ENCODE data around the gene JAKMIP2. TPM values are rescaled to one million over a fixed set of nuclear protein-coding genes. Genes with fewer than 3 reads are reported as not detected.

JAKMIP2 gene
- total RNA-seq, 2 donors from 2014 or later = 2.4 to 4.3 TPM

DNA sequence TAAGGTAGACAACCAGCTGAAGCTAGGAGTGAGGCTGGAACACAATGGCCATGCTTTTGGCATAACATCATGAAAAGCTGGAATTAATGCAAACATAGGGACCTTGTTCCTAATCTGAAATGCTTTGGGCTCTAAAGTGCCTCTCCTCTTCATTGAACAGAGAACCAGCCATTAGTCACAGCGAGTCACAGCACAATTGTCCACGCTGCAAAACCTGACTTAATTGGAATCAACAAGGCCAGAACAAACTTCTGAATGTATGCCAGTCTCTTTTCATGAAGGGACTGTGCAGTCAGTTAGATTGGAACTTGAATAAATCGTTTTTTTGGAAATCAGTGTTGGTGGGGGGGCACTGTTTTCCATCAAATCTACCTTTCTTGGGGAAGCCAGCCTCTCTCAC is 96.5 kb downstream of the JAKMIP2 start:
- no peaks in the 10 kb centered on the region for H3K9me3 Mint-ChIP-seq
- no peak for ATAC-seq (replicated peaks)
- no peak overlapping the region for H3K27ac Mint-ChIP-seq
- no peak overlapping the region for H3K4me3 Mint-ChIP-seq
- no peaks in the 10 kb centered on the region for H3K36me3 Mint-ChIP-seq (ENCODE audit: low read depth)
- H3K27me3 Mint-ChIP-seq = no peaks in the 10 kb centered on the region
- H3K4me1 Mint-ChIP-seq = no peaks in the 10 kb centered on the region

DNA sequence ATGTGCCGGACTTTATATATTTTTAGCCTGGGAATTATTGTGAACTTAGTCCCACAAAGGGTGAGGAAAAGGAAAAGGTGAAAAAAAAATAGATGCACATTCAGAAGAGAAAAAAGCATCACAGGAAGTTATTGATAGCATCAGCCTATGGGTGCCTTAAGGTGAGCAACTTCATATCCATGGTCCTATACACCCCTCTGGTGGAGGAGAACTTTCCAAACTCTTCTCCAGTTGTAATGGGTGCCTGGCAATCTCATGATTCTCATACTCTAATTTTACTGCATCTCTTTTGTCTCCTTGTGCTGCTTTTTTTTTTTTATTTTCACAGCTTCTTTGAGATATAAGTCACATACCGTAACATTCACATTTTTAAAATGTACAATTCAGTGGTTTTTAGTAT is 107.4 kb downstream of the JAKMIP2 start:
- no peaks in the 10 kb centered on the region for H3K4me1 Mint-ChIP-seq
- ATAC-seq (replicated peaks) = no peak
- H3K36me3 Mint-ChIP-seq (ENCODE audit: low read depth) = peaks cover 12% of the 10 kb centered on the region
- H3K27me3 Mint-ChIP-seq = no peaks in the 10 kb centered on the region
- H3K9me3 Mint-ChIP-seq = no peaks in the 10 kb centered on the region
- no peak overlapping the region for H3K27ac Mint-ChIP-seq
- H3K4me3 Mint-ChIP-seq = no peak overlapping the region

DNA sequence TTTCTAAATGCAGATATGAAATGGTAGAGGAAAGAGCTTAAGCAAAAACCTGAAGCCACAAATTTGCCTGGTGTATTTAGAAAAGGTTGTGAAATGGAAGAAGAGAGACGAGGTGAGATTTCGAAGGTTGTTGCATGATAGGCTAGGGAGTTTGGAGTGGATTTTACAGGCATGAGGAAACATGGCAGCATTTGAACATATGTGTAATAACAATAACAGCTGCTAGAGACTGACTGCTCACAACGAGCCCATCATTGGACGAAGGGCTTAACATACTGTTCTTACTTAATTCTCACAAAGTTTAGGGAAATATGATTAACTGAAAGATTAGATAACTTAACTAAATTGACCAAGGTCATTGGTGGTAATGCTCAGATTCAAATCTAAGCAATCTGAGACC is 108.1 kb downstream of the JAKMIP2 start:
- no peaks in the 10 kb centered on the region for H3K27me3 Mint-ChIP-seq
- no peak for ATAC-seq (replicated peaks)
- H3K27ac Mint-ChIP-seq = no peak overlapping the region
- peaks cover 12% of the 10 kb centered on the region for H3K36me3 Mint-ChIP-seq (ENCODE audit: low read depth)
- H3K4me3 Mint-ChIP-seq = no peak overlapping the region
- H3K9me3 Mint-ChIP-seq = no peaks in the 10 kb centered on the region
- no peaks in the 10 kb centered on the region for H3K4me1 Mint-ChIP-seq

GRCh38 chr5:147673791-147674190 is 108.7 kb downstream of the JAKMIP2 start:
- Mint-ChIP-seq H3K27me3 (no peaks in the 10 kb centered on the region), H3K36me3 (ENCODE audit: low read depth) (peaks cover 12% of the 10 kb centered on the region), H3K4me3 (no peak overlapping the region), H3K4me1 (no peaks in the 10 kb centered on the region), H3K9me3 (no peaks in the 10 kb centered on the region), H3K27ac (no peak overlapping the region)
- no peak for ATAC-seq (replicated peaks)

GRCh38 chr5:147673266-147673665 is 109.3 kb downstream of the JAKMIP2 start:
- no peaks in the 10 kb centered on the region for H3K27me3 Mint-ChIP-seq
- H3K4me1 Mint-ChIP-seq = no peaks in the 10 kb centered on the region
- H3K9me3 Mint-ChIP-seq = no peaks in the 10 kb centered on the region
- peaks cover 12% of the 10 kb centered on the region for H3K36me3 Mint-ChIP-seq (ENCODE audit: low read depth)
- no peak for ATAC-seq (replicated peaks)
- no peak overlapping the region for H3K27ac Mint-ChIP-seq
- H3K4me3 Mint-ChIP-seq = no peak overlapping the region

DNA sequence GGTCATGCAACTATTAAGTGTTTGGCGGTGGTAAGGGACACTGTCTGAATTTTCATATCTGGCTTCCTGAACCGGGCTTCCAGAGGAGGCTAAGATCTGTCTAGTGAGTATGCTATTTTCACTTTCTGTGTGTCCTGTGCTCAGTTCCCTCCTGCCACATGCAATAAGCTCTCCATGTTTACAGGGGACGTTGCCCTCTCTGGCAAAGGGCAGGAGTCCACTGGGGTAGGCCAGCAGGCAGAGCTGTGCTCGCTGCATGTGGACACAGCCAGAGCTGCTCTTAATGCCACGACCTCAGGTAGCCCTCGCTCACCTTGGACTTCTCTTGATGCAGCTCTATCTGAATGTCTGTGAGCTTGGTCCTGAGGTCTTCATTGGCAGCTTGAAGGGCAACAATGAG is 111.2 kb downstream of the JAKMIP2 start:
- Mint-ChIP-seq H3K4me1 (no peaks in the 10 kb centered on the region), H3K9me3 (no peaks in the 10 kb centered on the region), H3K36me3 (ENCODE audit: low read depth) (peaks cover 12% of the 10 kb centered on the region), H3K27ac (no peak overlapping the region), H3K4me3 (no peak overlapping the region), H3K27me3 (no peaks in the 10 kb centered on the region)
- ATAC-seq (replicated peaks) = no peak

DNA sequence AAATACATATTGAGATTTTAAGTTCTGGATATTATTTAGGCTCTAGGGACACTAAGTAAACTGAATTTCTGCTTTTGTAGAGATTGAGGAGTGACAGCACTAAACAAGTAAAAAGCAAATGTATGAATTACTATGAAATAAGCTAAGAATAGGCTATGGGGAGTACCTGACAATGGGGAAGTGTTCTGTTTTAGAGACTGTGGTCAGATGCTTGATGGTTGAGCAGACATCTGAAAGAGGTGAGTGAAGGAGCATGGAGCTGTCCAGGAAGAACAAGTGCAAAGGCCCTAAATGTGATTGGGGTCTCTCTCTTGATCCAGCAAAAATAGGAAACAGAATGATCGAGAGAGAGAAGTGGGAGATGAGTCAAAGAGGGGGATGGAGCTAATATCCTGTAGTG is 111.7 kb downstream of the JAKMIP2 start:
- Mint-ChIP-seq H3K4me3 (no peak overlapping the region), H3K4me1 (no peaks in the 10 kb centered on the region), H3K9me3 (no peaks in the 10 kb centered on the region), H3K27ac (no peak overlapping the region), H3K36me3 (ENCODE audit: low read depth) (peaks cover 12% of the 10 kb centered on the region), H3K27me3 (no peaks in the 10 kb centered on the region)
- ATAC-seq (replicated peaks) = no peak

DNA sequence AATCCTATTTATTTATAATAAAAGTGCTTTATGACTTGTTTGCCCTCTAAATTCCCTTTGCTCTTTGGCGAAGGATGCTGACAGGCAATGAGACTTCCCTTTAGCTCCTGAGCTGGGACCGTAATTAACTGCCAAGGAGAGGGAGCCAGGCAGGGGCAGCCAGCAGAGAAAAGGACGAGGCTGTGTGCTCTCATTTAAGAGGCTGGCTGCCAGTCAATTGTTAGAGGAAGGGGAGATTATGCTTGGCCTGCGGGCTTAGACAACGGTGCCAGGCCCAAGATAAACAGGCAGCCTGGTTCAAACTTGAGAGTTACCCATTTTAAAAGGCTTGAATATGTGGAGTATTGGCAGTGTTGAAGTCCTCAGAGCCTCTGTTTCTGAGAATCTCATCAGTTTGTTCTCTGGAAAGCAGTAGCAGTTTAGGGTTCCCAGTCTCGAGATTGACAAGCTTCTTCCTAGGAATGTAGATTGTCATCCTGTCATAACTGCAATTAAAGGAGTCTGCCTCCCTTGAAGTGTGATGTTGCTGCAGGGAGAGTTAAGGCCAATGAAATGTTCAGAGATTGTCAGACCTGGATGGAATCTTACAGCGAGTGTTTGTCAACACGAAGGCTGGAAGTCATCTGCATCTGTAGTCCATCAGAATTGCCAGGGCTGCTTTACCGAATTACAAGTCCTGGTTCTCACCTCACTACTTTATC is 113.2 kb downstream of the JAKMIP2 start:
- Mint-ChIP-seq H3K4me1 (no peaks in the 10 kb centered on the region), H3K4me3 (no peak overlapping the region), H3K36me3 (ENCODE audit: low read depth) (peaks cover 12% of the 10 kb centered on the region), H3K27ac (no peak overlapping the region), H3K9me3 (no peaks in the 10 kb centered on the region), H3K27me3 (no peaks in the 10 kb centered on the region)
- ATAC-seq (replicated peaks) = no peak

DNA sequence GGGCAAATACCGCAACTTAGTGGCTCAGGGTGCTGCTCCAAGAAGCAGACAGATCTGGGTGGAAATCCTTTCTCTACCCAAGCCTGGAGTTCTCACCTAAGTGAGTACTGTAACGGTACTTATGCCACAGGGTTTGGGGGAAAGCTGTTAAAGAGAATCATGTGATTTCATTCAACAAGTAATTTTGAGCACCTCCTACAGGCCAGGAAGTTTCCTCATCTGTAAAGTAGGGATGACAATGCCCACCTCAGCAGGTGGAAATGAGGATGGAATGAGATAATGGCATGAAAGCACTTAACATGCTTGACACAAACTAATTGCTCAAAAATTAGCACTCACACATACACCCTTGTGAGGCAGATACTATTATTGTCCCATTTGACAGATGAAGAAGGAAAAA is 114.1 kb downstream of the JAKMIP2 start:
- no peak overlapping the region for H3K27ac Mint-ChIP-seq
- ATAC-seq (replicated peaks) = no peak
- no peaks in the 10 kb centered on the region for H3K4me1 Mint-ChIP-seq

GRCh38 chr5:147667363-147667762 is 115.2 kb downstream of the JAKMIP2 start:
- no peak overlapping the region for H3K4me3 Mint-ChIP-seq
- no peaks in the 10 kb centered on the region for H3K27me3 Mint-ChIP-seq
- H3K27ac Mint-ChIP-seq = no peak overlapping the region
- no peaks in the 10 kb centered on the region for H3K4me1 Mint-ChIP-seq
- no peak for ATAC-seq (replicated peaks)
- peaks cover 12% of the 10 kb centered on the region for H3K36me3 Mint-ChIP-seq (ENCODE audit: low read depth)
- no peaks in the 10 kb centered on the region for H3K9me3 Mint-ChIP-seq

More for the DNA sequence above, 114.1 kb downstream of the JAKMIP2 start:
- no peak overlapping the region for H3K4me3 Mint-ChIP-seq
- H3K27me3 Mint-ChIP-seq = no peaks in the 10 kb centered on the region
- H3K36me3 Mint-ChIP-seq (ENCODE audit: low read depth) = peaks cover 12% of the 10 kb centered on the region
- no peaks in the 10 kb centered on the region for H3K9me3 Mint-ChIP-seq

DNA sequence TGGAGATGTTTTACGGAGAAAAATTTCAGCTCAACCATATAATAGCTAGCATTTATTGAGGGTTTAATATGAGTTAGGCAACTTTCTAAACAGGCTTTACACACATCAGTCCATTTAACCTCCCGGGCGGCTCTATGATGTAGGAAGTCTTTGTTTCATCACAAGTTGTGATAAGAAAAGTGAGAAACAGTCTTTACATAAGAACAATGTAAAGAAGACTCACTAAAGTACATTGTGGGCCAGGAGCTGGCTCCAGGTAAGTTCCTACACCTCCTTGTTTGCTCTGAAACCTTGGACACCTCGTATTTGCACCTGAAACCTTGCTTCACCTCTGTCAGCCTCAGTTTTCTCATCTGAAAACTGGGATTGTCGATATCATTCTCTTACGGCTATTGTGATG is 116.1 kb downstream of the JAKMIP2 start:
- no peak for ATAC-seq (replicated peaks)
- no peaks in the 10 kb centered on the region for H3K4me1 Mint-ChIP-seq
- no peaks in the 10 kb centered on the region for H3K9me3 Mint-ChIP-seq
- H3K27me3 Mint-ChIP-seq = no peaks in the 10 kb centered on the region
- peaks cover 17% of the 10 kb centered on the region for H3K36me3 Mint-ChIP-seq (ENCODE audit: low read depth)
- no peak overlapping the region for H3K4me3 Mint-ChIP-seq
- H3K27ac Mint-ChIP-seq = no peak overlapping the region

- no peak for ATAC-seq (replicated peaks)
- no peak overlapping the region for H3K4me3 Mint-ChIP-seq
- H3K4me1 Mint-ChIP-seq = no peaks in the 10 kb centered on the region
- no peaks in the 10 kb centered on the region for H3K27me3 Mint-ChIP-seq
- no peak overlapping the region for H3K27ac Mint-ChIP-seq
- no peaks in the 10 kb centered on the region for H3K9me3 Mint-ChIP-seq
- peaks cover 22% of the 10 kb centered on the region for H3K36me3 Mint-ChIP-seq (ENCODE audit: low read depth)
Observed at GRCh38 chr5:147661541-147661940, 121.0 kb downstream of the JAKMIP2 start.

- no peak overlapping the region for H3K4me3 Mint-ChIP-seq
- ATAC-seq (replicated peaks) = no peak
- H3K27me3 Mint-ChIP-seq = no peaks in the 10 kb centered on the region
- peaks cover 6% of the 10 kb centered on the region for H3K9me3 Mint-ChIP-seq
- H3K4me1 Mint-ChIP-seq = no peaks in the 10 kb centered on the region
- no peak overlapping the region for H3K27ac Mint-ChIP-seq
- peaks cover 22% of the 10 kb centered on the region for H3K36me3 Mint-ChIP-seq (ENCODE audit: low read depth)
Observed at GRCh38 chr5:147659166-147659929, 123.2 kb downstream of the JAKMIP2 start.

DNA sequence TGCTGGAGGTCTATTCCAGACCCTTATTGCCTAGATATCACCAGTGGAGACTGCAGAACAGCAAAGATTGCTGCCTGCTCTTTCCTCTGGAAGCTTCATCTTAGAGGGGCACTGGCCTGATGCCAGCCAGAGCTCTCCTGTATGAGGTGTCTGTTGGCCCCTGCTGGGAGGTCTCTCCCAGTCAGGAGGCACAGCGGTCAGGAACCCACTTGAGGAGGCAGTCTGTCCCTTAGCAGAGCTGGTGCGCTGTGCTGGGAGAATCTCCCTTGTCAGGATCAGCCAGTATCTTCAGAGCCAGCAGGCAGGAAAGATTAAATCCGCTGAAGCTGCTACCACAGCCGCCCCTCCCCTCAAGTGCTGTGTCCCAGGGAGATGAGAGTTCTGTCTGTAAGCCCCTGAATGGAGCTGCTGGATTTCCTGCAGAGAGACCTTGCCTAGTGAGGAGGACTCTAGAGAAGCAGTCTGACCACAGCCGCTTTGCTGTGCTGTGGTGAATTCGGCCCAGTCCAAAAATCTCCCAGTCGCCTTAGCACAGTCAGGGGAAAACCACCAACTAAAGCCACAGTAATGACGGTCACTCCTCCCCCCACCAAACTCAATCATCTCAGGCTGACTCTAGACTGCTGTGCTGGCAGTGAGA is 124.1 kb downstream of the JAKMIP2 start:
- H3K27ac Mint-ChIP-seq = no peak overlapping the region
- H3K9me3 Mint-ChIP-seq = peaks cover 6% of the 10 kb centered on the region
- H3K36me3 Mint-ChIP-seq (ENCODE audit: low read depth) = peaks cover 22% of the 10 kb centered on the region

DNA sequence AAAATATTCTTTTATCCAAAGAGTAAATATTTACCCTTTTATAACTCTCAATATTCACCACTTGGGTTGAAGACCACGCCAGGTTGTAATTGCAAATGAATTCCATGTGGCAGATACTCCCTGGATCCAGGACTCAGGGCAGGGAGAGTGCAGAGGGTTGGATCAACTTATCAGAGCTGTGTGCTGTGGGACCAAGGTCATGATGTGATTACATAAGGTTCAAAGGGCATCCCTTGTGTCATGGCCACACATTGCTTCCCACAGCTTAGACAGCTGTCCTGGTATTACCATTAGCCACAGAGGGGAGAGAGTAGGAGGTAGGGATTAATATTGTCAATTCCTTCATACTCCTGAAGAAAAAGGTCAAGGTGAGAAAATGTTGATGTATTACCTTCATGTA is 133.9 kb downstream of the JAKMIP2 start:
- Mint-ChIP-seq H3K4me3 (no peak overlapping the region), H3K27me3 (no peaks in the 10 kb centered on the region), H3K27ac (no peak overlapping the region), H3K9me3 (no peaks in the 10 kb centered on the region), H3K4me1 (no peaks in the 10 kb centered on the region), H3K36me3 (ENCODE audit: low read depth) (peaks cover 31% of the 10 kb centered on the region)
- ATAC-seq (replicated peaks) = no peak

More for the DNA sequence above, 124.1 kb downstream of the JAKMIP2 start:
- H3K4me1 Mint-ChIP-seq = no peaks in the 10 kb centered on the region
- ATAC-seq (replicated peaks) = no peak
- no peaks in the 10 kb centered on the region for H3K27me3 Mint-ChIP-seq
- no peak overlapping the region for H3K4me3 Mint-ChIP-seq

Measured in activated T-helper 17 cell treated with anti-CD3 and anti-CD28 coated beads, Interleukin-2, amount 50 U/mL, for 72 hours (primary cell).